T-cell (primary cell): ENCODE results near the gene WNT3A. TPM values are rescaled to one million over a fixed set of nuclear protein-coding genes. Genes with fewer than 3 reads are reported as not detected.

Source experiments
- ATAC-seq, 4 experiments: fragments of 200-7000 bp in 3 of 4; fragments of 150-1000 bp in 1 of 4; cut with Tn5 transposase; replicated peaks in 1 of 4; 1 replicate in 3 of 4; 2 replicates in 1 of 4; pipeline ENCODE4 v1.10.0; 2021; ENCODE audit warnings: moderate library complexity in 3 of 4, mild to moderate bottlenecking in 2 of 4, moderate number of reproducible peaks in 1 of 4
- CTCF ChIA-PET, 2 donors: fragments of 300-600 bp; sonication (Branson Sonifier 250); formaldehyde crosslinking; loops; one replicate each; lab custom pipeline; 2022; ENCODE audit warnings: antibody characterized with exemption in 2 of 2; lab: Charles Lee
- POLR2A ChIA-PET, 2 donors: fragments of 300-600 bp; sonication (Branson Sonifier 250); formaldehyde crosslinking; loops; one replicate each; lab custom pipeline; 2022; ENCODE audit warnings: antibody characterized with exemption in 2 of 2; lab: Charles Lee
- DNase-seq, 35 experiments: peaks; one replicate each; pipeline versions ENCODE4 v3.0.0 to v3.0.0-alpha.2; 2013 to 2023
- H3K27ac ChIP-seq: one replicate; pipeline ENCODE4 v1.5.1; 2013; ENCODE audit warnings: low read length
- H3K27me3 ChIP-seq, 2 experiments: replicated peaks in 1 of 2; 1 replicate in 1 of 2; 2 replicates in 1 of 2; pipeline versions ENCODE4 v1.6.1 to v1.7.0; 2013; ENCODE audit warnings: low read length in 1 of 2, mixed read lengths in 1 of 2; ENCODE audit not compliant: control insufficient read depth in 2 of 2, insufficient read depth in 2 of 2; ENCODE audit errors: extremely low read depth in 1 of 2
- H3K36me3 ChIP-seq, 2 donors: 1 replicate in 1 of 2; 2 replicates in 1 of 2; pipeline versions ENCODE4 v1.6.1 to v1.7.0; 2013; ENCODE audit warnings: low read length in 1 of 2; ENCODE audit not compliant: control insufficient read depth in 2 of 2, insufficient read depth in 1 of 2; ENCODE audit errors: extremely low read depth in 1 of 2
- H3K4me1 ChIP-seq, 2 experiments: 1 replicate in 1 of 2; 2 replicates in 1 of 2; pipeline versions ENCODE4 v1.6.1 to v1.7.0; 2013; ENCODE audit warnings: low read length in 2 of 2, mixed read lengths in 1 of 2; ENCODE audit not compliant: insufficient read depth in 2 of 2, control insufficient read depth in 1 of 2; ENCODE audit errors: extremely low read depth in 1 of 2
- H3K4me3 ChIP-seq, 2 donors: 1 replicate in 1 of 2; 2 replicates in 1 of 2; pipeline versions ENCODE4 v1.5.1 to v1.7.0; 2013; ENCODE audit warnings: mild to moderate bottlenecking in 2 of 2, low read length in 1 of 2, moderate library complexity in 1 of 2; ENCODE audit not compliant: control insufficient read depth in 1 of 2; ENCODE audit errors: extremely low read depth in 1 of 2
- H3K9me3 ChIP-seq: 2 replicates; pipeline ENCODE4 v1.7.0; 2013
- H3K27ac Mint-ChIP-seq, 2 donors: one replicate each; pipeline ENCODE4 v1.8.0; 2020 to 2021; ENCODE audit warnings: mild to moderate bottlenecking in 2 of 2, mixed read lengths in 2 of 2
- H3K27me3 Mint-ChIP-seq, 2 donors: one replicate each; pipeline ENCODE4 v1.8.0; 2021 to 2022; ENCODE audit warnings: mixed read lengths in 2 of 2
- H3K36me3 Mint-ChIP-seq: one replicate; pipeline ENCODE4 v1.8.0; 2021; ENCODE audit warnings: mixed read lengths
- H3K4me1 Mint-ChIP-seq, 3 donors: one replicate each; pipeline ENCODE4 v1.8.0; 2020 to 2022; ENCODE audit warnings: mixed read lengths in 3 of 3, mild to moderate bottlenecking in 1 of 3
- H3K4me3 Mint-ChIP-seq, 3 donors: one replicate each; pipeline ENCODE4 v1.8.0; 2020 to 2022; ENCODE audit warnings: mild to moderate bottlenecking in 3 of 3, mixed read lengths in 3 of 3, moderate library complexity in 3 of 3
- H3K9me3 Mint-ChIP-seq, 3 donors: one replicate each; pipeline ENCODE4 v1.8.0; 2020 to 2022; ENCODE audit warnings: mixed read lengths in 3 of 3
- WGBS: methylation state at CpG from one replicate; pipeline ENCODE4 v1.1.5; 2013; ENCODE audit warnings: missing lambda C conversion rate; ENCODE audit not compliant: insufficient coverage; 5-methylcytosine and 5-hydroxymethylcytosine counted together
- total RNA-seq, 35 experiments: library from RNA in 6 of 35; stranded (reverse) in 6 of 35; fragments of 120-200 nt in 1 of 35; gene quantifications; one replicate each; pipeline versions ENCODE4 v1.2.1 to v1.2.4 and lab custom pipeline; 2013 to 2026

Gene WNT3A
- total RNA-seq, 5 donors from 2014 or later (not counting 1 experiment from before 2014, with no cell fraction given), result 0.10 to 0.28 TPM; not detected in 3

- ChIA-PET CTCF (no interaction called here), POLR2A (no interaction called here)
- Mint-ChIP-seq H3K4me3 (no peak overlapping the region), H3K27me3 (peaks cover 29 to 40% of the 10 kb centered on the region in 2 donors), H3K9me3 (peaks cover 0 to 4% (median 3%) of the 10 kb centered on the region in 3 donors), H3K27ac (no peak overlapping the region), H3K4me1 (no peaks in the 10 kb centered on the region), H3K36me3 (no peaks in the 10 kb centered on the region)
- Histone ChIP-seq H3K27me3 (peaks cover 0 to 37% of the 10 kb centered on the region in 2 experiments), H3K4me3 (no peak overlapping the region), H3K36me3 (no peaks in the 10 kb centered on the region), H3K27ac (no peak overlapping the region), H3K9me3 (no peaks in the 10 kb centered on the region), H3K4me1 (no peaks in the 10 kb centered on the region)
- ATAC-seq (no peak), DNase-seq (no peak)
- WGBS, result 85% methylated on average over 5 of the region's 10 CpGs
These were observed 22.5 kb downstream of the WNT3A start for GRCh38 chr1:228029281-228029680.

- H3K27ac Mint-ChIP-seq, result no peak overlapping the region
- Histone ChIP-seq H3K9me3 (no peaks in the 10 kb centered on the region), H3K36me3 (no peaks in the 10 kb centered on the region), H3K4me1 (no peaks in the 10 kb centered on the region), H3K27ac (no peak overlapping the region), H3K27me3 (peaks cover 0 to 44% of the 10 kb centered on the region in 2 experiments), H3K4me3 (no peak overlapping the region)
- 84% methylated on average over 8 of the region's 12 CpGs for WGBS
- ChIA-PET POLR2A (no interaction called here), CTCF (no interaction called here)
- peaks cover 36 to 46% of the 10 kb centered on the region in 2 donors for H3K27me3 Mint-ChIP-seq
- DNase-seq (no peak), ATAC-seq (no peak)
- no peaks in the 10 kb centered on the region for H3K4me1 Mint-ChIP-seq
- peaks cover 0 to 4% (median 3%) of the 10 kb centered on the region in 3 donors for H3K9me3 Mint-ChIP-seq
- H3K4me3 Mint-ChIP-seq, result no peak overlapping the region
- no peaks in the 10 kb centered on the region for H3K36me3 Mint-ChIP-seq
These were observed 23.8 kb downstream of the WNT3A start for GRCh38 chr1:228030451-228031201.

- Histone ChIP-seq H3K4me1 (no peaks in the 10 kb centered on the region), H3K9me3 (no peaks in the 10 kb centered on the region), H3K4me3 (no peak overlapping the region), H3K27me3 (peaks cover 2 to 52% of the 10 kb centered on the region in 2 experiments), H3K36me3 (no peaks in the 10 kb centered on the region), H3K27ac (no peak overlapping the region)
- H3K4me1 Mint-ChIP-seq, result no peaks in the 10 kb centered on the region
- peaks cover 37 to 54% of the 10 kb centered on the region in 2 donors for H3K27me3 Mint-ChIP-seq
- 80% methylated on average over 7 of the region's 9 CpGs for WGBS
- H3K9me3 Mint-ChIP-seq, result peaks cover 0 to 4% (median 3%) of the 10 kb centered on the region in 3 donors
- no peak for ATAC-seq
- POLR2A ChIA-PET, result no interaction called here
- CTCF ChIA-PET, result no interaction called here
- no peak overlapping the region for H3K27ac Mint-ChIP-seq
- no peak overlapping the region for H3K4me3 Mint-ChIP-seq
- no peaks in the 10 kb centered on the region for H3K36me3 Mint-ChIP-seq
- DNase-seq, result no peak
These were observed 24.6 kb downstream of the WNT3A start for GRCh38 chr1:228031276-228031995.

- H3K4me1 Mint-ChIP-seq, result no peaks in the 10 kb centered on the region
- Histone ChIP-seq H3K4me1 (no peaks in the 10 kb centered on the region), H3K9me3 (no peaks in the 10 kb centered on the region), H3K27me3 (peaks cover 5 to 58% of the 10 kb centered on the region in 2 experiments), H3K4me3 (no peak overlapping the region), H3K36me3 (no peaks in the 10 kb centered on the region), H3K27ac (no peak overlapping the region)
- DNase-seq (no peak), ATAC-seq (no peak)
- peaks cover 0 to 4% (median 3%) of the 10 kb centered on the region in 3 donors for H3K9me3 Mint-ChIP-seq
- 75% methylated on average over 5 of the region's 5 CpGs for WGBS
- ChIA-PET POLR2A (no interaction called here), CTCF (no interaction called here)
- H3K27ac Mint-ChIP-seq, result no peak overlapping the region
- H3K36me3 Mint-ChIP-seq, result no peaks in the 10 kb centered on the region
- peaks cover 40 to 57% of the 10 kb centered on the region in 2 donors for H3K27me3 Mint-ChIP-seq
- no peak overlapping the region for H3K4me3 Mint-ChIP-seq
These were observed 25.2 kb downstream of the WNT3A start for GRCh38 chr1:228032041-228032440.

GRCh38 chr1:228033376-228033775 lies 26.6 kb downstream of the WNT3A start:
- ATAC-seq (no peak), DNase-seq (no peak)
- Mint-ChIP-seq H3K27me3 (peaks cover 40 to 56% of the 10 kb centered on the region in 2 donors), H3K4me3 (no peak overlapping the region), H3K27ac (no peak overlapping the region), H3K36me3 (no peaks in the 10 kb centered on the region), H3K9me3 (peaks cover 0 to 4% (median 3%) of the 10 kb centered on the region in 3 donors), H3K4me1 (peaks cover 0 to 2% (median 0%) of the 10 kb centered on the region in 3 donors)
- Histone ChIP-seq H3K9me3 (no peaks in the 10 kb centered on the region), H3K36me3 (no peaks in the 10 kb centered on the region), H3K4me3 (no peak overlapping the region), H3K27ac (no peak overlapping the region), H3K4me1 (peaks cover 0 to 9% of the 10 kb centered on the region in 2 experiments), H3K27me3 (peaks cover 5 to 71% of the 10 kb centered on the region in 2 experiments)
- ChIA-PET POLR2A (no interaction called here), CTCF (interaction anchor here in 1 of 2 donors (1.3 kb wide), 1 partner anchor 34 kb away, joined by 3 read pairs; no protein-coding TSS in a partner anchor)
- no CpG with 5 or more reads among the region's 2 CpGs for WGBS

GRCh38 chr1:228034954-228035837 lies 28.4 kb downstream of the WNT3A start:
- Mint-ChIP-seq H3K27me3 (peaks cover 48 to 63% of the 10 kb centered on the region in 2 donors), H3K27ac (no peak overlapping the region), H3K36me3 (no peaks in the 10 kb centered on the region), H3K9me3 (peaks cover 0 to 4% (median 3%) of the 10 kb centered on the region in 3 donors), H3K4me3 (no peak overlapping the region), H3K4me1 (peaks cover 0 to 2% (median 0%) of the 10 kb centered on the region in 3 donors)
- DNase-seq (peak in 1 of 35 experiments; percentile 21), ATAC-seq (no peak)
- Histone ChIP-seq H3K27me3 (peaks cover 5 to 75% of the 10 kb centered on the region in 2 experiments), H3K36me3 (no peaks in the 10 kb centered on the region), H3K9me3 (no peaks in the 10 kb centered on the region), H3K4me1 (peaks cover 0 to 9% of the 10 kb centered on the region in 2 experiments), H3K27ac (no peak overlapping the region), H3K4me3 (no peak overlapping the region)
- POLR2A ChIA-PET, result no interaction called here
- CTCF ChIA-PET, result no interaction called here
- WGBS, result 73% methylated on average over 13 of the region's 16 CpGs
